GM19035 (cell line): ENCODE results near the gene KCNMA1.

Source experiments
- ATAC-seq: cut with Tn5 transposase; IDR thresholded peaks from one replicate; pipeline ENCODE4 v1.9.1; 2021; ENCODE audit not compliant: unreplicated experiment

The KCNMA1 gene

GRCh38 chr10:77513781-77514331 is 123.8 kb downstream of the KCNMA1 start:
- ATAC-seq = no peak

DNA sequence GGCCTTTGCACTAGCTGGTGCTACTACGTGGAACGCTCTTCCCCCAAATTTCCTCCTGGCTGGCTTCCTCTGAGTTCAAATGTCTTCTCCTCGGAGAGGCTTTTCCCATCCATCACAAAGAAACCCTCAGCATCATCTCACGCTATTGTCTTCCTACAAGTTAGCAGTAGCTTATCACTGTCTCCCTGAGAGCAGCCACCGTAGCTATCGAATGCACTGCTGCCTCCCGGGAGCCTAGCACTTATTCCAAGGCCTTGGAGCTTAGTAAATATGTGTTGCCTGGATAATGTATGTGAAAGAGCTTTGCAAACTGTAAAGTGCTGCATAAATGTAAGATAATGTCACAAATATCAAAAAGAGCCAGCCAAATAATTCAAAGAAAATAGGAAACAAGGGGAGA is 124.4 kb downstream of the KCNMA1 start:
- ATAC-seq = no peak

DNA sequence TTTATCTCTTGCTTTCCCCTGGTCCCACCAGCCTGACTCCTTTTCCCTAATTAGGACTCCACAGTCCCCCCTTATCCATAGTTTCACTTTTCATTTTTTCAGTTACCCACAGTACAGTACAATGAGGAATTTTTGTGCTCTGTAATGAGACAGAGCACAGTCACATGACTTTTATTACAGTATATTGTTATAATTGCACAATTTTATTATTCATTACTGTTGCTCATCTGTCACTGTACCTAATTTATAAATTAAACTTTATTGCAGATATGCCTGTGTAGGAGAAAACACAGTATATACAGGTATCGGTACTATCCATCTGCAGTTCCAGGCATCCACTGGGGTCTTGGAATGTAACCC is 125.4 kb downstream of the KCNMA1 start:
- ATAC-seq = no peak

GRCh38 chr10:77511498-77512218 is 126.0 kb downstream of the KCNMA1 start:
- ATAC-seq = no peak

DNA sequence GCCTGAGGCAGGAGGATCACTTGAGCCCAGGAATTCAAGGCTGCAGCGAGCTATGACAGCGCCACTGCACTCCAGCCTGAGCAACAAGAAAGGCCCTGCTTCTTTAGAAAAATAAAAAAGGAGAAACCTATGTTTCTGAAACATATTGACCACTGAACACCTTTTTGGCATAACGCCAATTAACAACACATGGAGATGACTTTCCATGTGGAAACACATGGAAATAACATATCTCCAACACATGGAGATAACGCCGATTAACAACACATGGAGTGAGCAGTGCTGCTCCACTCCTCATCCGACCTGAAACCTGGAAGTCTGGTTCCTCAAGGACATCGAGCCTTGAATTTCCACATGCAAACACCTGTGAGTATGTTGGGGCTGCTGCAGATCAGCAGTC is 126.9 kb downstream of the KCNMA1 start:
- ATAC-seq = no peak

DNA sequence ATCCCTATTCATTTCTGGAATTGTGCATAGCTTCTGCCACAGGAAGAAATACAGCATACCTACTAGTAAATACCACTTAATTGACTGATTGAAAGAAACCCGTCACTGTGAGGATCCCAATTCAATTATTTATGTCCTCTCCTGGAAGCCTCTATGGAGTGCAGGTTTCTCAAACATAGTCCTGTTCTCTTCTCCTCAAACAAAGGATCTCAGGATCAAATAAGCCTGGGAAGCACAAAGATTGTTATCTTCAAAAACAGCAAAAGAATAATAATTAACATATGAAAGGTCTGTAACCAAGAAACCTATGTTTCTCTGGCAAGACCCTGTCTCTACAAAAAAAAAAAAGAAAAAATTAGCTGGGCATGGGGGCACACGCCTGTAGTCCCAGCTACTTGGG is 127.3 kb downstream of the KCNMA1 start:
- ATAC-seq = no peak

DNA sequence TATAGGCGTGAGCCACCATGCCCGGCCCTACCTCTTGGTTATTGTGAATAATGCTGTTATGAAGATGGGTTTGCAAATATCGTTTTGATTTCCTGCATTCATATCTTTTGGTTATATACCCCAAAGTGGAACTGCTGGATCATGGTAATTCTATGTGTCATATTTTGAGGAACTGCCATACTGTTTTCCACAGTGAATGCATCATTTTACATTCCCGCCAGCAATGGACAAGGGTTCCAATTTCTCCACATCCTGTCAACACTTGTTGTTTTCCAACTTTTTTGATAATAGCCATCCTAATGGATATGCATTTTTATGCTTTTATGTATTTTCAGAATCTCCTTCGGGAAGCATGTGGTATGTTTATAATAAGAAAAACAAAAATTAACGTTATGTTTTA is 128.2 kb downstream of the KCNMA1 start:
- no peak for ATAC-seq

- no peak for ATAC-seq
These were observed 130.2 kb downstream of the KCNMA1 start for GRCh38 chr10:77507291-77507880.

DNA sequence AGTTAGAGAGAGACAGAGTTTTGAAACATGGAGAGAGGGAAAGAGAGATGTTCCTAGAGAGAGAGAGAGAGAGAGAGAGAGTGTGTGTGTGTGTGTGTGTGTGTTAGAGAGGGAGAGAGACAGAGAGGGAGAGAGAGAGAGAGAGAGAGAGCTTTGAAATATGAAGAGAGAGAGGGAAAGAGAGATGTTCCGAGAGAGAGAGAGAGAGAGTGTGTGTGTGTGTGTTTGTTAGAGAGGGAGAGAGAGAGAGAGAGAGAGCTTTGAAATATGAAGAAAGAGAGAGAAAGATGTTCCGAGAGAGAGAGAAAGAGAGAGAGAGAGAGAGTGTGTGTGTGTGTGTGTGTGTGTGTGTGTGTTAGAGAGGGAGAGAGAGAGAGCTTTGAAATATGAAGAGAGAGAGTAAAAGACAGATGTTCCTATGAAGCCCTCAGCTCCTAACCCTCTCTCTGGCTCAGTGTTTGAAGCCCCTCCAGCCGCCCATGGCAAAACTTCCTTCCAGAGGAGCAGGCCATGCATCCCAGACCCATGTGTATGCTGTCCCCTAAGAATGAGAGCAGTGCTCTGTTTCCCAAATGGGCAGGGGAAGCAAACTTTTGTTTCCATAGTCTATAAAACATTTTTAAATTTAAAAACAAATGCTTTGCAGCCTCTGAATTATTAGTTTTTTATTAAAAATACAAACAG is 130.9 kb downstream of the KCNMA1 start:
- ATAC-seq = no peak

GRCh38 chr10:77505431-77506334 is 131.9 kb downstream of the KCNMA1 start:
- no peak for ATAC-seq

GRCh38 chr10:77504873-77505257 is 132.7 kb downstream of the KCNMA1 start:
- ATAC-seq = no peak

DNA sequence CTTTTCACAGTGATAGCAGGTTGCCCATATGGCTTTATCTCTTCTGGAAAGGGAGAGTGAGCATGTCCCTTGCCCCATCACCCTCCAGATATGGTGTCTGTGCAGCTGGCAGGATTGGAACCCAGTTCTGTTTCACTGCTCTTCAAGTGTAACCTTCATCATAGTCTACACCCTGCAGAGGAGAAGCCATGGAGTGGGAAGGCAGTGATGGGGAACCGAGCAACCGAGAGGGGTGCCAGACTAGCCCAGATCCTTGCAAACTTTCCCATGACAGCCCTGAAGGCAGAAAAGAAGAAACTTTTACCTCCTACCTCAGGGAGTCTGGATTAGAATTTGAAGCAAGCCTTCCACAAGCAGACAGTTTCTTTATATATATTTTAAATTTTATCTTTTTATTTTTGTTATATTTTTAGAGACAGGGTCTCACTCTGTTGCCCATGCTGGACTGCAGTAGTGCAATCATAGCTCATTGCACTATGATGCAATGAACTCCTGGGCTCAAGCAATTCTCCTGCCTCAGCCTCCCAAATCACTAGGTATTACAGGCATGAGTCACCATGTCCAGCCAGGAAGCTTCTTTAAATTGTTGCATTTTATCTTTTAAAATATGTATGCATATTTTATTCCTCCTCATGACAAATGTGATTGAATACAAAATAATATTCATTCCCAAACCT is 133.3 kb downstream of the KCNMA1 start:
- ATAC-seq = no peak

GRCh38 chr10:77501846-77502261 is 135.8 kb downstream of the KCNMA1 start:
- no peak for ATAC-seq

GRCh38 chr10:77501152-77501845 is 136.3 kb downstream of the KCNMA1 start:
- peak; percentile 21 for ATAC-seq

- peak; percentile 68 for ATAC-seq
These were observed 136.9 kb downstream of the KCNMA1 start for GRCh38 chr10:77500754-77501151.

- ATAC-seq = no peak
These were observed 138.8 kb downstream of the KCNMA1 start for GRCh38 chr10:77498829-77499228.

GRCh38 chr10:77498210-77498609 is 139.4 kb downstream of the KCNMA1 start:
- ATAC-seq = no peak

DNA sequence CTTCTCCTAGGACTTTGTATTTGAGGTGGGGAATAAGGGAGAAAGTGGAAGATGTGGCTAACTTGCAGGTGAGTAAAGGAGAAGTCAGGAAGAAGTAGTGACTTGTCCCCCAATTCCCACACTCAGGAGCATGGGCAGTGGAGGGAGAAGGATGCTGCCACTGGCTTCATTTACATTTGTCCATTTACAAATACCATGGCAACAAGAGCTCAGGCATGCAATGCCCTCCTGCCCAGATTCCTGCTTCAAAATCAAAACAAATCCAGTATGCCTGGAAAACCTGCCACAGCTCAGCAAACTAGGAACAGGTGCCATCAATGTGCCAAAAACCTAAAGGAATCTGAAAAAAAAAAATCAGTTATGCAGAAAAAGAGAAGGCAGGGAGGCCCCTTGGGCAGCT is 139.9 kb downstream of the KCNMA1 start:
- no peak for ATAC-seq

DNA sequence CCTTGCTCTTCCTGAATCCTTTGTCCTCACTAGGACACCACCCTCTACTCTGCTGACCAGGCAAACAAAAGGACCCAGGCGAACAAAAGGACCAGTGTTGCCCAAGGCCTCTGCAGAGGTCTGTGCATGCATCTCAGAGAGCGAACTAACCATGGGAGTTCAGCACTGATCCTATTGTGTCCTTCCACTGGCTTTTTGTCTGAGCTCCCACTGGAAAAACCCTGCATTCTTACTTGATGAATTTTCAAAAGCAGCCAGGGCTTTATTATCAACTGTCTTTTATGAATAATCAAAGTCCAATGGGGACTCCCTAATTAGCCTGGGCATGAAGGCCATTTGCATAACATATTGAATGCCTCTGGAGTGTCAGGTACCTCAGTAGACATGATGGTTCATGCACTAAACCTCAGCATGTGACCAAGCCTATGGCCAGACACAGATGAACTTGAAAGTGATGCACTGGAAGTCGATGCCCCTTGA is 140.6 kb downstream of the KCNMA1 start:
- no peak for ATAC-seq
